Duodenal mucosa (tissue), 2 donors: ENCODE results near the gene MAPRE2.
A peak's percentile ranks its signal among the peaks of the same experiment; 100 is the strongest.

ENCODE experiments used
- H3K27ac ChIP-seq: one replicate; pipeline ENCODE4 v1.7.0; 2013; ENCODE audit warnings: low read depth, low read length
- H3K27me3 ChIP-seq, 2 donors: one replicate each; pipeline ENCODE4 v1.7.0; 2013; ENCODE audit warnings: low read length in 2 of 2, control low read depth in 1 of 2; ENCODE audit not compliant: insufficient read depth in 2 of 2, control insufficient read depth in 1 of 2
- H3K36me3 ChIP-seq, 2 donors: one replicate each; pipeline ENCODE4 v1.7.0; 2013; ENCODE audit warnings: low read length in 2 of 2, control low read depth in 1 of 2; ENCODE audit not compliant: insufficient read depth in 2 of 2, control insufficient read depth in 1 of 2
- H3K4me1 ChIP-seq, 2 donors: one replicate each; pipeline ENCODE4 v1.7.0; 2013; ENCODE audit warnings: low read length in 2 of 2, control low read depth in 1 of 2; ENCODE audit not compliant: insufficient read depth in 2 of 2, control insufficient read depth in 1 of 2
- H3K4me3 ChIP-seq, 2 donors: one replicate each; pipeline ENCODE4 v1.7.0; 2013; ENCODE audit warnings: low read length in 2 of 2, low read depth in 1 of 2
- H3K9ac ChIP-seq, 2 donors: one replicate each; pipeline ENCODE4 v1.7.0; 2013; ENCODE audit warnings: low read length in 2 of 2, low read depth in 1 of 2
- H3K9me3 ChIP-seq, 2 donors: one replicate each; pipeline ENCODE4 v1.7.0; 2013; ENCODE audit warnings: low read length in 2 of 2, control low read depth in 1 of 2; ENCODE audit not compliant: control insufficient read depth in 1 of 2

The MAPRE2 gene

GRCh38 chr18:35047697-35048292 lies 6.6 kb downstream of the MAPRE2 start:
- Histone ChIP-seq H3K27me3 (no peaks in the 10 kb centered on the region), H3K4me3 (no peak overlapping the region), H3K4me1 (peaks cover 28 to 29% of the 10 kb centered on the region in 2 donors), H3K36me3 (no peaks in the 10 kb centered on the region), H3K9ac (no peak overlapping the region), H3K9me3 (no peaks in the 10 kb centered on the region), H3K27ac (no peak overlapping the region)

GRCh38 chr18:35049111-35050027 lies 8.2 kb downstream of the MAPRE2 start:
- Histone ChIP-seq H3K4me1 (peaks cover 24 to 27% of the 10 kb centered on the region in 2 donors), H3K9me3 (no peaks in the 10 kb centered on the region), H3K4me3 (no peak overlapping the region), H3K27me3 (no peaks in the 10 kb centered on the region), H3K27ac (no peak overlapping the region), H3K36me3 (no peaks in the 10 kb centered on the region), H3K9ac (no peak overlapping the region)

GRCh38 chr18:35050028-35050546 lies 8.9 kb downstream of the MAPRE2 start:
- Histone ChIP-seq H3K4me1 (peaks cover 24% of the 10 kb centered on the region in 2 donors), H3K27me3 (no peaks in the 10 kb centered on the region), H3K9ac (no peak overlapping the region), H3K4me3 (no peak overlapping the region), H3K27ac (no peak overlapping the region), H3K9me3 (no peaks in the 10 kb centered on the region), H3K36me3 (no peaks in the 10 kb centered on the region)

- no peak overlapping the region for H3K4me3 ChIP-seq
- no peak overlapping the region for H3K27ac ChIP-seq
- H3K9ac ChIP-seq: peak overlapping the region in 1 of 2 donors; percentile 4
- no peaks in the 10 kb centered on the region for H3K36me3 ChIP-seq
- no peaks in the 10 kb centered on the region for H3K9me3 ChIP-seq
- no peaks in the 10 kb centered on the region for H3K27me3 ChIP-seq
- H3K4me1 ChIP-seq: peaks cover 19 to 24% of the 10 kb centered on the region in 2 donors
These were observed 9.5 kb downstream of the MAPRE2 start for GRCh38 chr18:35050705-35051195.

- H3K9me3 ChIP-seq: no peaks in the 10 kb centered on the region
- H3K27ac ChIP-seq: no peak overlapping the region
- no peak overlapping the region for H3K4me3 ChIP-seq
- peaks cover 11 to 17% of the 10 kb centered on the region in 2 donors for H3K4me1 ChIP-seq
- H3K36me3 ChIP-seq: no peaks in the 10 kb centered on the region
- no peaks in the 10 kb centered on the region for H3K27me3 ChIP-seq
- H3K9ac ChIP-seq: no peak overlapping the region
These were observed 10.6 kb downstream of the MAPRE2 start for GRCh38 chr18:35051641-35052377.

- Histone ChIP-seq H3K36me3 (no peaks in the 10 kb centered on the region), H3K27me3 (no peaks in the 10 kb centered on the region), H3K9me3 (no peaks in the 10 kb centered on the region), H3K4me1 (peaks cover 11 to 15% of the 10 kb centered on the region in 2 donors), H3K9ac (no peak overlapping the region), H3K4me3 (no peak overlapping the region), H3K27ac (no peak overlapping the region)
These were observed 13.2 kb downstream of the MAPRE2 start for GRCh38 chr18:35054401-35054800.

GRCh38 chr18:35055105-35055504 lies 13.9 kb downstream of the MAPRE2 start:
- H3K9me3 ChIP-seq: no peaks in the 10 kb centered on the region
- H3K4me1 ChIP-seq: peaks cover 9 to 14% of the 10 kb centered on the region in 2 donors
- H3K9ac ChIP-seq: no peak overlapping the region
- H3K36me3 ChIP-seq: no peaks in the 10 kb centered on the region
- H3K27me3 ChIP-seq: no peaks in the 10 kb centered on the region
- no peak overlapping the region for H3K4me3 ChIP-seq
- H3K27ac ChIP-seq: no peak overlapping the region

- no peak overlapping the region for H3K9ac ChIP-seq
- peaks cover 4 to 9% of the 10 kb centered on the region in 2 donors for H3K4me1 ChIP-seq
- H3K36me3 ChIP-seq: no peaks in the 10 kb centered on the region
- no peaks in the 10 kb centered on the region for H3K9me3 ChIP-seq
- no peaks in the 10 kb centered on the region for H3K27me3 ChIP-seq
- no peak overlapping the region for H3K27ac ChIP-seq
- no peak overlapping the region for H3K4me3 ChIP-seq
These were observed 14.5 kb downstream of the MAPRE2 start for GRCh38 chr18:35055726-35056125.

GRCh38 chr18:35059280-35059927 lies 18.2 kb downstream of the MAPRE2 start:
- Histone ChIP-seq H3K27me3 (no peaks in the 10 kb centered on the region), H3K4me1 (peaks cover 0 to 5% of the 10 kb centered on the region in 2 donors), H3K36me3 (no peaks in the 10 kb centered on the region), H3K9ac (no peak overlapping the region), H3K9me3 (no peaks in the 10 kb centered on the region), H3K4me3 (no peak overlapping the region), H3K27ac (no peak overlapping the region)
